ENCODE results near the gene FZD2. TPM values are rescaled to one million over a fixed set of nuclear protein-coding genes. Genes with fewer than 3 reads are reported as not detected.
A peak's percentile ranks its signal among the peaks of the same experiment; 100 is the strongest.

FZD2 gene
- total RNA-seq, 2 donors from 2014 or later, result 0.27 TPM; not detected in 1

DNA sequence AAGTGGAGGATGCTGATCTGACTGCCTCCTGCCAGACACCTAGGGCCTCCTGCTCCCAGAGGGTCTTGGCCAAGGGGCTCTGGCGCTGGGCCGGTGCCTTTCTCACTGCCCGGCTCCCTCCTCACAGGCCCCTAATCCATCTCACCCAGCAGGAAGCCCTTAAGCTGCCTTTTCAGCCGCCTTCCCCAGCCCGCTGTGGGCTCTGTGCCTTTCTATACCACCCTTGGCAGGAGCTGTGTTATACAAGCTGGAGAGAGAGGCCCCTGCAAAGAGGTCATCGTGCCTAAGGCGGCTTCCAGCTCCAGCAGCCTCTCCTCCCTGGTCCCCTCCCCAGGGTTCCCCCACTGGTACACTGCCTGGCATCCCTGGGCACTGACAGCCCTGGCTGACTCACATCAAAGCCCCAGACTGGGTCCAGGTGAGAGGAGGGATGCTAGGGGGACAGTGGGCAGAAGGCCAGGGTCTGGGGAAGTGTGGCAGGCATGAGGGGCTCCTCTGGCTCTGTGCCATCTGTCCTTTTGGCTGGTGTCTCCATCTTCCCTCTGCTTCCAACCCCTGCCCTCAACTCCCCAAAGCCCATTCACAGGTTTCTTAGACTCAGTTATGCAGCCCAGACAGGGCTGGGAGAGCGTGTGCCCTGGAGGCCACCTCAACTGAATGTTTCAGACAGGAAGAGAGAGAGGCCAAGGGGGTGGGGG is 15.3 kb upstream of the FZD2 start:
- no peak for ATAC-seq
- H3K9me3 Mint-ChIP-seq, result no peaks in the 10 kb centered on the region
- no peak overlapping the region for H3K27ac Mint-ChIP-seq

DNA sequence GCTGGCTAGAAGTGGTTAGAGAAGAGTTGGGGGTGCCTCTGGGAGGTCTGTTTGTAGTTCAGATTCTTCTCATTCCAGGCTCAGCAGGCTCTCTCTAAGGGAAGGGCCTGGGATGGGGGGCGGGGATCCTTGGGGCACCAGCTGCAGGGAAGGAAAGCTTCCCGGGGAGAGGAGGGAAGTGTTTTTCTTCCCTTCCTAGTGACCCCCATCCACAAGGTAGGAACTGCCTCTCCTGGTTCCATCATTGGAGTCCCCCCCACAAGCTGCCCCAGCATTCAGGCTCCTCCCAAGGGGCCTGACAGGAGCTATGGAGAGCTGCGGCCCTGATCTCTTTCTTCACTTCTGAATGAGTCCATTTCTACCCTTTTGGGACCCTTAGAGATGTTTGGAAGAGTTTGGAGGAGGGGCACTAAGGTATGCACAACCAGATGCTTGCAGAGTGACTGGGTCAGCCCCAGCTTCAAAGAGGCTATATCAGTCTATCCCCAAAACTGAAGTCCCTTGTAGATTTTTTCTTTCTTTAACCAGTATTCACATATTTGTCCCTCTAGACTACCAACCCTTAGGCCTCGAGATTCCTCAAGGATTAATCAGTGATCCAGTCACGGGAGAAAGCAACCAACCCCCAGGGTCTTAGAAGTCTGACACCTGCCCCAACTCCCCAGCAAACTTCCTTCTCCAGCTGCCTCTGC is 13.9 kb upstream of the FZD2 start:
- ATAC-seq (no peak), DNase-seq (ENCODE audit: low spot score in 2 of 2) (no peak)
- Mint-ChIP-seq H3K9me3 (no peaks in the 10 kb centered on the region), H3K27ac (no peak overlapping the region), H3K36me3 (no peaks in the 10 kb centered on the region)

More for the DNA sequence above, 15.3 kb upstream of the FZD2 start:
- H3K36me3 Mint-ChIP-seq, result no peaks in the 10 kb centered on the region
- DNase-seq (ENCODE audit: low spot score in 2 of 2), result no peak

DNA sequence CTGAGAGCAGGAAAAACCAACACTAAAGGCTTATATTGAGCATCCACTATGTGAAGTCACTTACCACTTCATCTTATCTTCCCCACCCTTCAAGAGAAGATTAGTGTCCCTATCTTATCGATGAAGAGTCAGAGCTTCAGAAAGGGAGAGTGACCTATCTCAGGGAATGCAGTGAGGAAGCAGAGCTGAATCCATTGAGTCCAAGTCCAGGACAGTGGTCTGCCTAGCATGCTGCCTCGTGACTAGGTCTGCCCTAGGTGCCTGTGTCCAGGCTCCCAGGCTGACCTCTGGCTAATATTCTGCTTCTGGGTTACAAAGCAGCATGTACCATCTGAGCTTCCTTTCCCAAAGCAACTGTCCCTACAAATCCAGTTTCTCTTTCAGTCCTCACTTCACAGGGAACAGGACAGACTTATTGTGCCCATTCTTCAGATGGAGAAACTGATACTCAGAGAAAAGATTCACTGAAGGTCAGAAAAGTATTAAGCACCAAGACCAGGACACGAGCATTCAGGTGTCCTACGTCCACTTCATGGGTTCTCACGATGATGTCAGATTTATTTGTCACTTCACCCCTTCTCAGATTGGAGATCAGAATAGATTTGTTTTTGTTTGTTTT is 13.3 kb upstream of the FZD2 start:
- Mint-ChIP-seq H3K27ac (no peak overlapping the region), H3K9me3 (no peaks in the 10 kb centered on the region), H3K36me3 (no peaks in the 10 kb centered on the region)
- DNase-seq (ENCODE audit: low spot score in 2 of 2) (no peak), ATAC-seq (no peak)

DNA sequence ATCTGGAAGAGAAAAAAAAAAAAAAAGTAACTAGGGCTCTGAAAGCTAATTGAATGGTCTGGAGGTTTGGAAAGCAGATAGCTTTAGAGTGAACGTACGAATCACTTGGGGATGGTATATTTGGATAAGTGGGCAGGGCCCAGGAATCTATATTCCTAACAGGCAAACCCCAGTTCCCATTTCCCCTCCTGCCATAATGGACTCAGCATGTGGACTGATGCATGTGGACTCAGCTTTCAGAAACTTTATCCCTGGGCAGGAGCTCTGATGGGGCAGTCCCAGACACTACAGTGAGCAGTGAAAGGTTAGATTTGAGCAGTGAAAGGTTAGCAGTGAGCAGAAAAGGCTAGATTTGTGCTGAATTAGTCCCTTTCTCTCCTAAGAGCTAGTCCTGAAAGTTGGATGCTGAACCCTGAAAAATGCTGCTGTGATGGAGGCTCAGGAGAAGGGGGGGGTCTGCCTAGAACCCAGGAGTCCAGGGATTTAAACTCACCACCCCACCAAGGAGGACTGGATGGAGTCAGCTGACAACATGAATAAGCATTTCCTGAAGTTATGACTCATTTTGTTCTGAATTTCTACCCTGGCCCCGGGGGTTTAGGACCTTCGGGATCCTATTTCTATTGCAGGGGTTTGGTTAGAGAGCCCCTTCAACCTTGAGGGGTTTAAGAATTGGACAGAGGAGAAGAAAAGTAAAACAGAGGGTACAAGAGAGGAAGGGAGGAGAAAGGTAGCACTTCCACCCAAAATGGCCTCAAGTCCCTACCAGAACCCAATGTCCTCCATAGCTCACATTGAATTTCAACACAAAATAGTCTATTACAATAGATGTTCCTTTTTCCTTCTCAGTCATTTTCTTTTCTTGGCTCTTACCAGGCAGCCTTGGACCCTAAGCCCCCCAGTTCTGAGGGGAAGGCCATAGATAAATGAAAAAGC is 10.3 kb upstream of the FZD2 start:
- H3K27ac Mint-ChIP-seq, result no peak overlapping the region
- no peak for DNase-seq (ENCODE audit: low spot score in 2 of 2)
- ATAC-seq, result peak in 1 of 2 donors; percentile 47

DNA sequence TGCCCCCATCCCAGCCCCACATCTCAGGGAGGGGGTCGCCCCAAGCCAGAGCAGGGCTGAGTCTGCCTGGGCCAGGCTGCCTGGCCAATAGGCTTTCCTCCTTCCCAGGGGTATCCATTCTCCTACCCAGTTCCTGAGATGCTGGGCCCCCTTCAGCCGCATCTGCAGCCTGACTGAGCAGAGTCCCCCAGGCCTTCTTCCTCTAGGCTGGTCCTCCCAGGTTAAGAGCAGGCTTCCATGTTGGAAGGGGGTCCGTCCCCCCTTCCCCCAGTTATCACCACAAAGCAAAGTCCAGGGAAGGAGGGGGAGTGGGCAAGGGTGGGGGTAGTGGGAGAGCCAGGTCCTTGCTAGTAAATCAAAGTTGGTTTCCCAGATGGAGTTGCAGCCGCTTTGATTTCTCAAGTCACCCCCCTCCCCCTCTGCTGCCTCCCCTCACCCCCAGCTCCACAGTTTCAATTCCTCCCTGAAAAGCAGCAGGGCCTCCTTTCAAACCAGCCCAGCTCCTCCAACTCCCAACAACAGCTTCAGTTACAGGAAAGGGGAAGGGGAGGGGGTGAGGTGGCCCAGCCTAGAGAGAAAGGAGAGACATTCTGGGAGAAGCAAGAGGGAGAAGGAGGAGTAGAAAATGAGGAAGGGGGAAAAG is 9.5 kb upstream of the FZD2 start:
- DNase-seq (ENCODE audit: low spot score in 2 of 2) (no peak), ATAC-seq (no peak)
- Mint-ChIP-seq H3K9me3 (no peaks in the 10 kb centered on the region), H3K36me3 (no peaks in the 10 kb centered on the region), H3K27ac (peak overlapping the region in 1 of 2 donors; percentile 19)

More for the DNA sequence above, 10.3 kb upstream of the FZD2 start:
- no peaks in the 10 kb centered on the region for H3K36me3 Mint-ChIP-seq
- no peaks in the 10 kb centered on the region for H3K9me3 Mint-ChIP-seq

DNA sequence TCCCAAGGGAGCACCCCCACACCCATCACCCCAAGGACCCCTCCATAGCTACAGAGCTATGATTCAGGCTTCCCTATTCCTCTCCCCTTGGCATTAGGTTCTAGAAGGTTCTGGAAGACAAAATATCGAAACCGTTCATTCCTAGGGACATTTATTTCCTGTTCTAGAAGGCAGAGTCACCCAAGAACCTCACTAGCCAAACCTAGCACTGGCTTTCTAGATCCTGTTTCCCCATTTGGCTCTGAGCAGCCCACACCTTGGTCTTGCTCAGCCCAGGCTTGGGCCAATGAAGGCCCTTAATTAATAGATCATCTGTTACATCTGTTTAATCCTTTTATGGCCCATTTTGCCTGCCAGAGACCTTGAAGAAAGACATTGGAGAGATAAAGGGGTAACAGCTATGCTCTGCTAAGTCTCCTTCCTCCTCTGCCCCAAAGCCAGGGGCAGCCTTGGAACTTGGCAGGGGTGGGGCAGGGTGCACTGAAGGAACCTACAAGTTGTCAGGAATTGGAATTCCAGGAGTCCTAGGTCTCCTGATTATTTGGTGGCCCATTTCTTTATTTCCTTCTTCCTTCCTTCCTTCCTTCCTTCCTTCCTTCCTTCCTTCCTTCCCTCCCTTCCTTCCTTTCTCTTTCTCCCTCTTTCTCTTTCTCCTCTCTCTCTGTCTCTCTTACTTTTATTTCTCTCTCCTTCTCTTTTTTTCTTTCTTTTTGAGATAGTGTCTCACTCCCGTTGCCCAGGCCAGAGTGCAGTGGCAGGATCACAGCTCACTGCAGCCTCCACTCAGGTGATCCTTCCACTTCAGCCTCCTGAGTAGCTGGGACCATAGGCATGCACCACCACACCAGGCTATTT is 8.7 kb upstream of the FZD2 start:
- no peak for ATAC-seq
- no peaks in the 10 kb centered on the region for H3K9me3 Mint-ChIP-seq

DNA sequence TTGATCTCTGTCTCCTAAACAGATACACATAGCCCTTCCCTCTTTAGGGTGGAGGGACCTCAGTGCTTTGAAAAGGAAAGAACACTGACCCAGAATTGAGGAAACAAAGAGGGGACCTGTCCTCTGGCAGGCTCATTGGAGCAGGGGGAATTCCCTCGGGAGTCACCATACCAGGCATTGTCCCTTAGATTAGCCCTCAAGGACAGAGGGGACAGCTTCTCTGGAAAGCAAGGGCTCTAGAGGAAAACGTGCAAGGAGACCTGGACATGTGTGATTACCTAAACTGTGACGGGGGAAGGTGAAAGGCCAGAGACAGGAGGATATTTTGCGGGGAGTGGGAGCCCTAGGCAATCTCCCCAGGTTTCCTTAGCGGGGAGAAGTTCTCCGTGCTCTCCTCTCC is 7.6 kb upstream of the FZD2 start:
- H3K27ac Mint-ChIP-seq, result no peak overlapping the region

More for the DNA sequence above, 8.7 kb upstream of the FZD2 start:
- peak overlapping the region in 1 of 2 donors; percentile 19 for H3K27ac Mint-ChIP-seq
- DNase-seq (ENCODE audit: low spot score in 2 of 2), result no peak
- no peaks in the 10 kb centered on the region for H3K36me3 Mint-ChIP-seq

DNA sequence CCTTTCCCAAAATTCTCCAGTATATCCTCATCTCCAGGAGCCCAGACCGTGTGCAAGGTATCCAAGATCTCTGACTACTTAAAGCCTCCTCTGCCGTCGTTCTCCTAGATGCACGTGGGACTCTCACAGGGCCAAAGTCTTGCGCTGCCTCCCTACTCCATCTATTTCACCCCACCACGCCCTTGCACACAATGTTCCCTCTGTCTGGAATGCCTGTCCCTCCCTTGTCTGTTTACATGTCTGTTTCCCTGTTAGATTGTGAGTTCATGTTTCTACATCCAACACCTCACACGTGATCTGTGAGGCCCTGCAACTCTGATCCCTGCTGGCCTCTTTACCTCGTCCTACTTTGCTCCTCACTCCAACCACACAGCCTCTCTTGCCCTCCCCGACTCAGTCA is 4.9 kb upstream of the FZD2 start:
- no peak overlapping the region for H3K27ac Mint-ChIP-seq
- no peaks in the 10 kb centered on the region for H3K9me3 Mint-ChIP-seq
- no peak for ATAC-seq
- no peaks in the 10 kb centered on the region for H3K36me3 Mint-ChIP-seq
- no peak for DNase-seq (ENCODE audit: low spot score in 2 of 2)

More for the DNA sequence above, 7.6 kb upstream of the FZD2 start:
- no peak for DNase-seq (ENCODE audit: low spot score in 2 of 2)
- Mint-ChIP-seq H3K36me3 (no peaks in the 10 kb centered on the region), H3K9me3 (no peaks in the 10 kb centered on the region)
- ATAC-seq, result no peak

DNA sequence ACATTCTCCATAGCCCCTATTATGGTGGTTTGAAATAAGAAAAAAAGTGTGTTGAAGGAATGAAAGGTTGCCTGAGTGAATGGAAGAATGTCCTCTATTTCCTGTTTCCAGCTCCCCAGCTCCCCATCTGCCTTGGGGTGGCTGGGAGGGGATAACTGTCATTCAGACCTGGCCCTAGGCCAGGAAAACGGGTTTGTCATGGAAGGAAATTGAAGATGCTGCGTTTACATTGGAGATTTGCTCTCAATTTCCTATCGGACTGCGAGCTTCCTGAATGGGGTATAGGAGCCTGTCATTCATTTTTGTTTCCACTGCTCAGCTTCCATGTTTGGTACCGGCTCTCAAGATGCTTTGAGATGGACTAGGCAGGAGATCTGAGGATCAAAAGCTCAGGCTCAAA is 2.2 kb upstream of the FZD2 start:
- DNase-seq (ENCODE audit: low spot score in 2 of 2), result no peak
- Mint-ChIP-seq H3K27ac (no peak overlapping the region), H3K36me3 (peaks cover 5 to 12% of the 10 kb centered on the region in 2 donors), H3K9me3 (no peaks in the 10 kb centered on the region)
- no peak for ATAC-seq

DNA sequence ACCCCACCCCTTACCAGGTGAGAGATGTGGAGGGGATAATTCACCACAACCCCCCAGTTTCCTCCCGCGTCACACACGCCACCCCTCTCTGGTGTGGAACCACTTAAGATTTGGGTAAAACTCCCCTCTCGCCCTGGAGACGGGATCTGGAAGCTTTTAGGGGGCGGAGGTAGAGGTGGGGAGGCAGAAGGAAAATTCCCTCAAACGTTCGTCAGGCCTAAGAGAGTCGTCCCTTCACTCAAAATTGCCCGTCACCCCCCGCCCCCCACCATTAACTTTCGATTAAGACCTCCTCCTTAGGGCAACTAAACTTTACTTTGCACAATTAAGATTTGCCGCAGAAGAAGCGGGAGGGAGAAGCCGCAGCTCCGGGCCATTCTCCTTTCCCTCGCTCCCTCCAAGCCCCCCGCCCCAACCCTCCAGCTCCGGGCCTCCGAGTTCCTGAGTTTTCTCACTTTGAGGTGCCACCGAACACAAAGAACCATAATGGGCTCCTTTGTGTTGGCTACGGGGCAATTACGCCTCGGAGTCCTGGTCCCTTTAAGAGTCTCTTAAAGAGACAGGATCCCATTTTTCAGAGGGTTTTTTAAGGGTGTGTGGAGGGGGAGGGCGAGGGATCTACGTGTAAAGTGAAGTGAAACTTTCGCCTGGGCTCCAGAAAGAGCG is 985 bp upstream of the FZD2 start:
- ATAC-seq (peak; percentile 44 to 48), DNase-seq (ENCODE audit: low spot score in 2 of 2) (peak in 1 of 2 donors; percentile 10)
- H3K9me3 Mint-ChIP-seq, result no peaks in the 10 kb centered on the region
- H3K36me3 Mint-ChIP-seq, result peaks cover 5 to 12% of the 10 kb centered on the region in 2 donors
- no peak overlapping the region for H3K27ac Mint-ChIP-seq

DNA sequence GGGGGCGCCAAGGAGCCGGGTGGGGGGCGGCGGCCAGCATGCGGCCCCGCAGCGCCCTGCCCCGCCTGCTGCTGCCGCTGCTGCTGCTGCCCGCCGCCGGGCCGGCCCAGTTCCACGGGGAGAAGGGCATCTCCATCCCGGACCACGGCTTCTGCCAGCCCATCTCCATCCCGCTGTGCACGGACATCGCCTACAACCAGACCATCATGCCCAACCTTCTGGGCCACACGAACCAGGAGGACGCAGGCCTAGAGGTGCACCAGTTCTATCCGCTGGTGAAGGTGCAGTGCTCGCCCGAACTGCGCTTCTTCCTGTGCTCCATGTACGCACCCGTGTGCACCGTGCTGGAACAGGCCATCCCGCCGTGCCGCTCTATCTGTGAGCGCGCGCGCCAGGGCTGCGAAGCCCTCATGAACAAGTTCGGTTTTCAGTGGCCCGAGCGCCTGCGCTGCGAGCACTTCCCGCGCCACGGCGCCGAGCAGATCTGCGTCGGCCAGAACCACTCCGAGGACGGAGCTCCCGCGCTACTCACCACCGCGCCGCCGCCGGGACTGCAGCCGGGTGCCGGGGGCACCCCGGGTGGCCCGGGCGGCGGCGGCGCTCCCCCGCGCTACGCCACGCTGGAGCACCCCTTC is 484 bp downstream of the FZD2 start:
- peak in 1 of 2 donors; percentile 48 for DNase-seq (ENCODE audit: low spot score in 2 of 2)
- ATAC-seq, result peak; percentile 51 to 69
- Mint-ChIP-seq H3K9me3 (no peaks in the 10 kb centered on the region), H3K27ac (no peak overlapping the region), H3K36me3 (peaks cover 5 to 12% of the 10 kb centered on the region in 2 donors)

DNA sequence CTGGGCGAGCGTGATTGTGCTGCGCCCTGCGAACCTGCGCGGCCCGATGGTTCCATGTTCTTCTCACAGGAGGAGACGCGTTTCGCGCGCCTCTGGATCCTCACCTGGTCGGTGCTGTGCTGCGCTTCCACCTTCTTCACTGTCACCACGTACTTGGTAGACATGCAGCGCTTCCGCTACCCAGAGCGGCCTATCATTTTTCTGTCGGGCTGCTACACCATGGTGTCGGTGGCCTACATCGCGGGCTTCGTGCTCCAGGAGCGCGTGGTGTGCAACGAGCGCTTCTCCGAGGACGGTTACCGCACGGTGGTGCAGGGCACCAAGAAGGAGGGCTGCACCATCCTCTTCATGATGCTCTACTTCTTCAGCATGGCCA is 1.0 kb downstream of the FZD2 start:
- H3K27ac Mint-ChIP-seq, result no peak overlapping the region
- H3K36me3 Mint-ChIP-seq, result peaks cover 5 to 12% of the 10 kb centered on the region in 2 donors
- H3K9me3 Mint-ChIP-seq, result no peaks in the 10 kb centered on the region
- ATAC-seq (no peak), DNase-seq (ENCODE audit: low spot score in 2 of 2) (peak in 1 of 2 donors; percentile 14)

DNA sequence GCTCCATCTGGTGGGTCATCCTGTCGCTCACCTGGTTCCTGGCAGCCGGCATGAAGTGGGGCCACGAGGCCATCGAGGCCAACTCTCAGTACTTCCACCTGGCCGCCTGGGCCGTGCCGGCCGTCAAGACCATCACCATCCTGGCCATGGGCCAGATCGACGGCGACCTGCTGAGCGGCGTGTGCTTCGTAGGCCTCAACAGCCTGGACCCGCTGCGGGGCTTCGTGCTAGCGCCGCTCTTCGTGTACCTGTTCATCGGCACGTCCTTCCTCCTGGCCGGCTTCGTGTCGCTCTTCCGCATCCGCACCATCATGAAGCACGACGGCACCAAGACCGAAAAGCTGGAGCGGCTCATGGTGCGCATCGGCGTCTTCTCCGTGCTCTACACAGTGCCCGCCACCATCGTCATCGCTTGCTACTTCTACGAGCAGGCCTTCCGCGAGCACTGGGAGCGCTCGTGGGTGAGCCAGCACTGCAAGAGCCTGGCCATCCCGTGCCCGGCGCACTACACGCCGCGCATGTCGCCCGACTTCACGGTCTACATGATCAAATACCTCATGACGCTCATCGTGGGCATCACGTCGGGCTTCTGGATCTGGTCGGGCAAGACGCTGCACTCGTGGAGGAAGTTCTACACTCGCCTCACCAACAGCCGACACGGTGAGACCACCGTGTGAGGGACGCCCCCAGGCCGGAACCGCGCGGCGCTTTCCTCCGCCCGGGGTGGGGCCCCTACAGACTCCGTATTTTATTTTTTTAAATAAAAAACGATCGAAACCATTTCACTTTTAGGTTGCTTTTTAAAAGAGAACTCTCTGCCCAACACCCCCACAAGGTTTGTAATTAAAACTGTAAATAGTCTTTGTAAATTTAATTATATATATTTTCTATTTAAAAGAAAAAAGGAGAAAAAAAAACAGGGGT is 1.7 kb downstream of the FZD2 start:
- DNase-seq (ENCODE audit: low spot score in 2 of 2) (no peak), ATAC-seq (no peak)
- peaks cover 5 to 12% of the 10 kb centered on the region in 2 donors for H3K36me3 Mint-ChIP-seq
- H3K27ac Mint-ChIP-seq, result no peak overlapping the region
- no peaks in the 10 kb centered on the region for H3K9me3 Mint-ChIP-seq

Data from activated naive CD4-positive, alpha-beta T cell treated with anti-CD3 and anti-CD28 coated beads, Interleukin-2, amount 50 U/mL, for 72 hours (primary cell).